Right lobe of liver (tissue), 4 donors: Measurements from ENCODE around the gene SLC47A2.

Source experiments
- POLR2A ChIP-seq: fragments of 450-650 bp; IDR thresholded peaks from one replicate; pipeline ENCODE4 v1.6.1; 2017; ENCODE audit warnings: antibody characterized with exemption, mild to moderate bottlenecking
- TF ChIP-seq, protein P1 (sequence below), 4 donors: fragments of 200-600 bp in 3 of 4; fragments of 450-650 bp in 1 of 4; IDR thresholded peaks; one replicate each; pipeline versions ENCODE4 v1.5.1 to v1.8.0; 2016 to 2022; ENCODE audit warnings: antibody characterized with exemption in 4 of 4, mild to moderate bottlenecking in 2 of 4
- donor health status: DM: no; HTN: no; CAD: no.
- donor health status: DM: no; HTN: no; CAD: no.
- donor health status: DM: no; HTN: yes; CAD: no.

- TF ChIP-seq, protein P1, sequence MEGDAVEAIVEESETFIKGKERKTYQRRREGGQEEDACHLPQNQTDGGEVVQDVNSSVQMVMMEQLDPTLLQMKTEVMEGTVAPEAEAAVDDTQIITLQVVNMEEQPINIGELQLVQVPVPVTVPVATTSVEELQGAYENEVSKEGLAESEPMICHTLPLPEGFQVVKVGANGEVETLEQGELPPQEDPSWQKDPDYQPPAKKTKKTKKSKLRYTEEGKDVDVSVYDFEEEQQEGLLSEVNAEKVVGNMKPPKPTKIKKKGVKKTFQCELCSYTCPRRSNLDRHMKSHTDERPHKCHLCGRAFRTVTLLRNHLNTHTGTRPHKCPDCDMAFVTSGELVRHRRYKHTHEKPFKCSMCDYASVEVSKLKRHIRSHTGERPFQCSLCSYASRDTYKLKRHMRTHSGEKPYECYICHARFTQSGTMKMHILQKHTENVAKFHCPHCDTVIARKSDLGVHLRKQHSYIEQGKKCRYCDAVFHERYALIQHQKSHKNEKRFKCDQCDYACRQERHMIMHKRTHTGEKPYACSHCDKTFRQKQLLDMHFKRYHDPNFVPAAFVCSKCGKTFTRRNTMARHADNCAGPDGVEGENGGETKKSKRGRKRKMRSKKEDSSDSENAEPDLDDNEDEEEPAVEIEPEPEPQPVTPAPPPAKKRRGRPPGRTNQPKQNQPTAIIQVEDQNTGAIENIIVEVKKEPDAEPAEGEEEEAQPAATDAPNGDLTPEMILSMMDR (IDR thresholded peaks at IDR 0.05): no peak
- no peak for TF ChIP-seq POLR2A
Measured at GRCh38 chr17:19709841-19710240, 6.5 kb downstream of the SLC47A2 start.
